ENCODE results near the gene BLACAT1. TPM values are rescaled to one million over a fixed set of nuclear protein-coding genes. Genes with fewer than 3 reads are reported as not detected.

BLACAT1 gene
- total and polyA plus RNA-seq, 2 of the 13 experiments (the other 11 are each of a cell fraction or from before 2014, with no cell fraction given): 1.2 to 2.8 TPM

DNA sequence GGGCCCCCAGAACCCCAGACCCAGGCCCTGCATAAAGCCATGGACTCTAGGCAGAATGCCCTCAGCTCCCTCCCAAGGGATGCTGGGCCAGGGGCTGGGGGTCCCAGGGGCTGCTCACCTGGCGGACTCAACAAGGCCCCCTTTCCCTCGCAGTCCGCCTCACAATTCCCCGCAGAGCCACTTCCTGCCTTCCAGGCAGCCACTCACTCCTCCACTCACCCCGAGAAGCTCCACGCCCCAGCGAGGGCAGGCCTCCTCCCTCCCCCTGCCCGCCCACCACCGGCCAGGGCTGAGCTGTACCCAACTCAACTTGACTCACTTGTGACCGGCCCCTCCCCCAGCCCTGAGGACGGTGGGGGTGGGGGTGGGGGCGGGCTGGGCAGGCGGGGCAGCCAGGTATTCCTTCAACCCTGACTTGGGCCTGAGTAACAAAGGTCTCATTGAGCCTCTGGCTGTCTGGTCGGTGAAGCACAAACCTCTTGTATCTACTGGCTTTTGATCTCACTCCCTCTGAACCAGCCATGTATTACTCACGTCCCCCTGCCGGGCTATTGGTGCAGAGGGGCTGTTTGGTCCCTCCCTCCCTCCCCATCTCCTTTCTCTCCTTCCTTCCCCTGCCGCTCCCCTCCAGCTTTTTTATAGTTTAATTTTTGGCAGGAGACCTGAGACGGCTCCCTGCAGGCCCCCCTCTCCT, 5.9 kb downstream of the BLACAT1 start (continued):
- TF ChIP-seq, protein P1, sequence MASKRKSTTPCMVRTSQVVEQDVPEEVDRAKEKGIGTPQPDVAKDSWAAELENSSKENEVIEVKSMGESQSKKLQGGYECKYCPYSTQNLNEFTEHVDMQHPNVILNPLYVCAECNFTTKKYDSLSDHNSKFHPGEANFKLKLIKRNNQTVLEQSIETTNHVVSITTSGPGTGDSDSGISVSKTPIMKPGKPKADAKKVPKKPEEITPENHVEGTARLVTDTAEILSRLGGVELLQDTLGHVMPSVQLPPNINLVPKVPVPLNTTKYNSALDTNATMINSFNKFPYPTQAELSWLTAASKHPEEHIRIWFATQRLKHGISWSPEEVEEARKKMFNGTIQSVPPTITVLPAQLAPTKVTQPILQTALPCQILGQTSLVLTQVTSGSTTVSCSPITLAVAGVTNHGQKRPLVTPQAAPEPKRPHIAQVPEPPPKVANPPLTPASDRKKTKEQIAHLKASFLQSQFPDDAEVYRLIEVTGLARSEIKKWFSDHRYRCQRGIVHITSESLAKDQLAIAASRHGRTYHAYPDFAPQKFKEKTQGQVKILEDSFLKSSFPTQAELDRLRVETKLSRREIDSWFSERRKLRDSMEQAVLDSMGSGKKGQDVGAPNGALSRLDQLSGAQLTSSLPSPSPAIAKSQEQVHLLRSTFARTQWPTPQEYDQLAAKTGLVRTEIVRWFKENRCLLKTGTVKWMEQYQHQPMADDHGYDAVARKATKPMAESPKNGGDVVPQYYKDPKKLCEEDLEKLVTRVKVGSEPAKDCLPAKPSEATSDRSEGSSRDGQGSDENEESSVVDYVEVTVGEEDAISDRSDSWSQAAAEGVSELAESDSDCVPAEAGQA (IDR thresholded peaks at IDR 0.05; ENCODE audit: low read depth): no peak
- TF ChIP-seq, protein P1 (CRISPR knock-in tag; IDR thresholded peaks at IDR 0.05; ENCODE audit: borderline replicate concordance): no peak
- TF ChIP-seq, protein P2, sequence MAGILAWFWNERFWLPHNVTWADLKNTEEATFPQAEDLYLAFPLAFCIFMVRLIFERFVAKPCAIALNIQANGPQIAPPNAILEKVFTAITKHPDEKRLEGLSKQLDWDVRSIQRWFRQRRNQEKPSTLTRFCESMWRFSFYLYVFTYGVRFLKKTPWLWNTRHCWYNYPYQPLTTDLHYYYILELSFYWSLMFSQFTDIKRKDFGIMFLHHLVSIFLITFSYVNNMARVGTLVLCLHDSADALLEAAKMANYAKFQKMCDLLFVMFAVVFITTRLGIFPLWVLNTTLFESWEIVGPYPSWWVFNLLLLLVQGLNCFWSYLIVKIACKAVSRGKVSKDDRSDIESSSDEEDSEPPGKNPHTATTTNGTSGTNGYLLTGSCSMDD (CRISPR knock-in tag; IDR thresholded peaks at IDR 0.05): no peak
- TF ChIP-seq KDM5A (IDR thresholded peaks at IDR 0.05; ENCODE audit: borderline replicate concordance, low read length) (no peak), ZC3H4 (CRISPR knock-in tag; IDR thresholded peaks at IDR 0.05; ENCODE audit: borderline replicate concordance) (no peak), KDM2A (CRISPR knock-in tag; IDR thresholded peaks at IDR 0.05; ENCODE audit: borderline replicate concordance, low read depth) (peak; percentile 49; the same call in 1 of the 2 replicates), EEA1 (CRISPR knock-in tag; IDR thresholded peaks at IDR 0.05; ENCODE audit: borderline replicate concordance) (0 out of 2 replicates have a peak, but pooled peaks have one; percentile 0), FLYWCH1 (CRISPR knock-in tag; IDR thresholded peaks at IDR 0.05) (no peak), ZNF761 (CRISPR knock-in tag; conservative IDR thresholded peaks at IDR 0.05) (no peak), MAFF (IDR thresholded peaks at IDR 0.05; ENCODE audit: low read depth, low read length) (no peak), ZNF432 (CRISPR knock-in tag; IDR thresholded peaks at IDR 0.05; ENCODE audit: borderline replicate concordance) (no peak), ZNF230 (CRISPR knock-in tag; IDR thresholded peaks at IDR 0.05) (no peak), SCMH1 (CRISPR knock-in tag; IDR thresholded peaks at IDR 0.05; ENCODE audit: borderline replicate concordance) (no peak), GTF2F1 (IDR thresholded peaks at IDR 0.05; ENCODE audit: low read length) (no peak), TCF7 (IDR thresholded peaks at IDR 0.05; ENCODE audit: low read depth) (0 out of 2 replicates have a peak, but pooled peaks have one; percentile 50), FOXK1 (CRISPR knock-in tag; IDR thresholded peaks at IDR 0.05; ENCODE audit: borderline replicate concordance, low read depth) (no peak), NFYB (CRISPR knock-in tag; IDR thresholded peaks at IDR 0.05) (peak; percentile 46), DNMT3B (CRISPR knock-in tag; conservative IDR thresholded peaks at IDR 0.05) (no peak)
- TF ChIP-seq, protein P3, sequence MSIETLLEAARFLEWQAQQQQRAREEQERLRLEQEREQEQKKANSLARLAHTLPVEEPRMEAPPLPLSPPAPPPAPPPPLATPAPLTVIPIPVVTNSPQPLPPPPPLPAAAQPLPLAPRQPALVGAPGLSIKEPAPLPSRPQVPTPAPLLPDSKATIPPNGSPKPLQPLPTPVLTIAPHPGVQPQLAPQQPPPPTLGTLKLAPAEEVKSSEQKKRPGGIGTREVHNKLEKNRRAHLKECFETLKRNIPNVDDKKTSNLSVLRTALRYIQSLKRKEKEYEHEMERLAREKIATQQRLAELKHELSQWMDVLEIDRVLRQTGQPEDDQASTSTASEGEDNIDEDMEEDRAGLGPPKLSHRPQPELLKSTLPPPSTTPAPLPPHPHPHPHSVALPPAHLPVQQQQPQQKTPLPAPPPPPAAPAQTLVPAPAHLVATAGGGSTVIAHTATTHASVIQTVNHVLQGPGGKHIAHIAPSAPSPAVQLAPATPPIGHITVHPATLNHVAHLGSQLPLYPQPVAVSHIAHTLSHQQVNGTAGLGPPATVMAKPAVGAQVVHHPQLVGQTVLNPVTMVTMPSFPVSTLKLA (IDR thresholded peaks at IDR 0.05): no peak
- TF ChIP-seq, protein P4, sequence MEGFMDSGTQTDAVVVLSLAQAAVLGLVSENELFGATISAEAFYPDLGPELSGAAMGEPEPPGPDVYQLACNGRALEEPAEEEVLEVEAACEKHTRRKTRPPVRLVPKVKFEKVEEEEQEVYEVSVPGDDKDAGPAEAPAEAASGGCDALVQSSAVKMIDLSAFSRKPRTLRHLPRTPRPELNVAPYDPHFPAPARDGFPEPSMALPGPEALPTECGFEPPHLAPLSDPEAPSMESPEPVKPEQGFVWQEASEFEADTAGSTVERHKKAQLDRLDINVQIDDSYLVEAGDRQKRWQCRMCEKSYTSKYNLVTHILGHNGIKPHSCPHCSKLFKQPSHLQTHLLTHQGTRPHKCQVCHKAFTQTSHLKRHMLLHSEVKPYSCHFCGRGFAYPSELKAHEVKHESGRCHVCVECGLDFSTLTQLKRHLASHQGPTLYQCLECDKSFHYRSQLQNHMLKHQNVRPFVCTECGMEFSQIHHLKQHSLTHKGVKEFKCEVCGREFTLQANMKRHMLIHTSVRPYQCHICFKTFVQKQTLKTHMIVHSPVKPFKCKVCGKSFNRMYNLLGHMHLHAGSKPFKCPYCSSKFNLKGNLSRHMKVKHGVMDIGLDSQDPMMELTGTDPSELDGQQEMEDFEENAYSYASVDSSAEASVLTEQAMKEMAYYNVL (CRISPR knock-in tag; IDR thresholded peaks at IDR 0.05; ENCODE audit: borderline replicate concordance): 0 out of 2 replicates have a peak, but pooled peaks have one; percentile 2

Measured in HepG2 (cell line).